IMR-90 (cell line): Measurements from ENCODE around the gene MEGF6. TPM values are rescaled to one million over a fixed set of nuclear protein-coding genes. Genes with fewer than 3 reads are reported as not detected.

Experiments used
- ATAC-seq: fragments of 200-7000 bp; cut with Tn5 transposase; 2 replicates; pipeline ENCODE4 v1.9.1; 2020; ENCODE audit warnings: low read depth, mild to moderate bottlenecking, moderate library complexity
- BruUV-seq: library from RNA; stranded (reverse); fragments of 400-500 nt; replicated peaks from 2 replicates; lab custom pipeline; 2021; lab: Mats Ljungman, UMichigan
- CTCF ChIA-PET: fragments of 300-600 bp; formaldehyde crosslinking; extraction: SDS; loops from one replicate; lab custom pipeline; 2021; ENCODE audit warnings: antibody characterized with exemption; lab: Yijun Ruan, JAX
- POLR2A ChIA-PET: fragments of 300-600 bp; sonication (Branson Sonifier 250); formaldehyde crosslinking; loops from one replicate; lab custom pipeline; 2022; ENCODE audit warnings: antibody characterized with exemption; ENCODE audit not compliant: unreplicated experiment; lab: Charles Lee
- DNase-seq: peaks from one replicate; pipeline ENCODE4 v3.0.0; 2013
- H2AFZ ChIP-seq: replicated peaks from 2 replicates; pipeline ENCODE3; 2013; ENCODE audit warnings: low read length, mild to moderate bottlenecking; ENCODE audit not compliant: poor library complexity
- H2AK5ac ChIP-seq: 2 replicates; pipeline ENCODE4 v1.6.1; 2013; ENCODE audit warnings: low read depth, low read length, inconsistent platforms
- H2AK9ac ChIP-seq: replicated peaks from 2 replicates; pipeline ENCODE3; 2013; ENCODE audit warnings: mild to moderate bottlenecking, low read depth, low read length, moderate library complexity; ENCODE audit not compliant: poor library complexity
- H2BK120ac ChIP-seq: 2 replicates; pipeline ENCODE4 v1.6.1; 2013; ENCODE audit warnings: low read depth, low read length, inconsistent platforms
- H2BK15ac ChIP-seq: 3 replicates; pipeline ENCODE4 v1.6.1; 2013; ENCODE audit warnings: low read depth, low read length, inconsistent platforms
- H2BK20ac ChIP-seq: 2 replicates; pipeline ENCODE4 v1.6.1; 2013; ENCODE audit warnings: low read depth, mild to moderate bottlenecking, inconsistent platforms, low read length, moderate library complexity
- H2BK5ac ChIP-seq: 2 replicates; pipeline ENCODE4 v1.6.1; 2013; ENCODE audit warnings: mild to moderate bottlenecking, low read depth, low read length, inconsistent platforms; ENCODE audit not compliant: poor library complexity, severe bottlenecking
- H3K14ac ChIP-seq: replicated peaks from 2 replicates; pipeline ENCODE4 v1.6.1; 2013; ENCODE audit warnings: low read depth, low read length, inconsistent platforms
- H3K18ac ChIP-seq: 2 replicates; pipeline ENCODE4 v1.6.1; 2013; ENCODE audit warnings: low read depth, low read length, control low read depth
- H3K23ac ChIP-seq: 2 replicates; pipeline ENCODE4 v1.6.1; 2013; ENCODE audit warnings: low read depth, low read length, inconsistent platforms
- H3K27ac ChIP-seq: 2 replicates; pipeline ENCODE4 v1.5.1; 2013; ENCODE audit warnings: mild to moderate bottlenecking, control low read depth, low read length; ENCODE audit not compliant: insufficient read depth
- H3K27me3 ChIP-seq: 2 replicates; pipeline ENCODE4 v1.6.1; 2013; ENCODE audit warnings: low read length; ENCODE audit not compliant: control insufficient read depth, insufficient read depth
- H3K36me3 ChIP-seq: 2 replicates; pipeline ENCODE4 v1.6.1; 2013; ENCODE audit warnings: low read length, mixed read lengths; ENCODE audit not compliant: control insufficient read depth, insufficient read depth
- H3K4ac ChIP-seq: 2 replicates; pipeline ENCODE4 v1.6.1; 2013; ENCODE audit warnings: low read depth, low read length, inconsistent platforms
- H3K4me1 ChIP-seq: 2 replicates; pipeline ENCODE4 v1.6.1; 2013; ENCODE audit warnings: low read length, mixed read lengths; ENCODE audit not compliant: control insufficient read depth, insufficient read depth
- H3K4me2 ChIP-seq: 2 replicates; pipeline ENCODE4 v1.6.1; 2013; ENCODE audit warnings: low read depth, mild to moderate bottlenecking, control low read depth, low read length, moderate library complexity
- H3K4me3 ChIP-seq: 2 replicates; pipeline ENCODE4 v1.5.1; 2013; ENCODE audit warnings: low read depth, mild to moderate bottlenecking, control low read depth, low read length, moderate library complexity; ENCODE audit not compliant: insufficient read depth
- H3K56ac ChIP-seq: 2 replicates; pipeline ENCODE4 v1.6.1; 2013; ENCODE audit warnings: low read length, inconsistent platforms; ENCODE audit not compliant: insufficient read depth; ENCODE audit errors: extremely low read depth
- H3K79me1 ChIP-seq, 2 experiments: 2 replicates each; pipeline ENCODE4 v1.6.1; 2013; ENCODE audit warnings: low read length in 2 of 2, inconsistent platforms in 1 of 2, low read depth in 1 of 2
- H3K9ac ChIP-seq: 2 replicates; pipeline ENCODE4 v1.6.1; 2013; ENCODE audit warnings: low read depth, low read length, control low read depth
- H3K9me1 ChIP-seq: 2 replicates; pipeline ENCODE4 v1.6.1; 2013; ENCODE audit warnings: low read length, inconsistent platforms; ENCODE audit not compliant: insufficient read depth
- H3K9me3 ChIP-seq: 2 replicates; pipeline ENCODE4 v1.6.1; 2013; ENCODE audit warnings: low read length; ENCODE audit not compliant: control insufficient read depth, insufficient read depth
- H4K20me1 ChIP-seq: 2 replicates; pipeline ENCODE4 v1.6.1; 2013; ENCODE audit warnings: low read length, inconsistent platforms; ENCODE audit not compliant: insufficient read depth
- H4K5ac ChIP-seq: 2 replicates; pipeline ENCODE4 v1.6.1; 2013; ENCODE audit warnings: mild to moderate bottlenecking, low read depth, low read length, control low read depth
- H4K8ac ChIP-seq, 2 experiments: 2 replicates each; pipeline ENCODE4 v1.6.1; 2013; ENCODE audit warnings: low read depth in 2 of 2, low read length in 2 of 2, control low read depth in 1 of 2, inconsistent platforms in 1 of 2
- H4K91ac ChIP-seq: 2 replicates; pipeline ENCODE4 v1.6.1; 2013; ENCODE audit warnings: low read depth, low read length, inconsistent platforms; ENCODE audit not compliant: insufficient read depth
- BHLHE40 ChIP-seq: fragments of 150-350 bp; IDR thresholded peaks from 2 replicates; pipeline ENCODE4 v1.6.1; 2016; ENCODE audit warnings: mild to moderate bottlenecking, low read depth, low read length
- CEBPB ChIP-seq: IDR thresholded peaks from 2 replicates; pipeline ENCODE4 v1.6.1; 2012; ENCODE audit warnings: low read depth, low read length, improper control_type of control experiment
- CHD1 ChIP-seq: IDR thresholded peaks from 2 replicates; pipeline ENCODE4 v1.6.1; 2012; ENCODE audit warnings: low read depth, low read length, improper control_type of control experiment
- CTCF ChIP-seq: conservative IDR thresholded peaks from 2 replicates; pipeline ENCODE4 v1.5.1; 2012; ENCODE audit warnings: mild to moderate bottlenecking, low read depth, low read length, improper control_type of control experiment
- ELK1 ChIP-seq: fragments of 150-350 bp; IDR thresholded peaks from 2 replicates; pipeline ENCODE4 v1.6.1; 2016; ENCODE audit warnings: low read depth, mild to moderate bottlenecking, low read length, moderate library complexity, borderline replicate concordance
- FOS ChIP-seq: fragments of 150-350 bp; IDR thresholded peaks from 2 replicates; pipeline ENCODE4 v1.6.1; 2016; ENCODE audit warnings: low read depth, low read length
- MAFK ChIP-seq: IDR thresholded peaks from 2 replicates; pipeline ENCODE4 v1.6.1; 2012; ENCODE audit warnings: low read depth, low read length, improper control_type of control experiment
- MAZ ChIP-seq: IDR thresholded peaks from 2 replicates; pipeline ENCODE4 v1.6.1; 2012; ENCODE audit warnings: low read depth, mild to moderate bottlenecking, low read length, improper control_type of control experiment, moderate library complexity, borderline replicate concordance
- MXI1 ChIP-seq: IDR thresholded peaks from 2 replicates; pipeline ENCODE4 v1.6.1; 2012; ENCODE audit warnings: low read depth, mild to moderate bottlenecking, low read length, moderate library complexity, borderline replicate concordance
- NFE2L2 ChIP-seq: fragments of 150-350 bp; IDR thresholded peaks from 2 replicates; pipeline ENCODE4 v1.6.1; 2016; ENCODE audit warnings: low read depth, mild to moderate bottlenecking, low read length
- POLR2A ChIP-seq: IDR thresholded peaks from 2 replicates; pipeline ENCODE4 v1.6.1; 2012; ENCODE audit warnings: mild to moderate bottlenecking, low read depth, low read length
- RAD21 ChIP-seq: IDR thresholded peaks from 2 replicates; pipeline ENCODE4 v1.6.1; 2012; ENCODE audit warnings: low read length, improper control_type of control experiment
- RCOR1 ChIP-seq: IDR thresholded peaks from 2 replicates; pipeline ENCODE4 v1.6.1; 2012; ENCODE audit warnings: mild to moderate bottlenecking, low read length, improper control_type of control experiment; ENCODE audit not compliant: insufficient replicate concordance
- RFX5 ChIP-seq: IDR thresholded peaks from 2 replicates; pipeline ENCODE4 v1.8.0; 2012; ENCODE audit warnings: low read depth, mild to moderate bottlenecking, low read length, moderate library complexity
- SMC3 ChIP-seq: fragments of 150-350 bp; IDR thresholded peaks from 2 replicates; pipeline ENCODE4 v1.6.1; 2016; ENCODE audit warnings: low read depth, mild to moderate bottlenecking, antibody characterized with exemption, low read length, moderate library complexity
- USF2 ChIP-seq: fragments of 150-350 bp; IDR thresholded peaks from 2 replicates; pipeline ENCODE4 v1.6.1; 2017; ENCODE audit warnings: mild to moderate bottlenecking, antibody characterized with exemption, low read length, low read depth
- WGBS, 2 experiments: methylation state at CpG; one replicate each; pipeline versions ENCODE4 v1.1.5 to v1.1.7; 2013; ENCODE audit warnings: missing lambda C conversion rate in 2 of 2; ENCODE audit not compliant: insufficient read length in 1 of 2; ENCODE audit errors: extremely low coverage in 2 of 2; 5-methylcytosine and 5-hydroxymethylcytosine counted together
- dilution Hi-C: fragments of 300-500 bp; cut with HindIII; formaldehyde crosslinking; loops from one replicate; pipeline ENCODE4 v1.14.3; 2018; ENCODE audit warnings: low sequenced_read_pairs; ENCODE audit not compliant: unreplicated experiment
- in situ Hi-C: fragments of 300-500 bp; cut with MboI; formaldehyde crosslinking; loops from 3 replicates; pipeline ENCODE4 v1.14.3; 2019; ENCODE audit warnings: low sequenced_read_pairs, inconsistent platforms, mixed read lengths
- intact Hi-C: fragments of 100-400 bp; cut with micrococcal nuclease; formaldehyde crosslinking; loops from 2 replicates; pipeline ENCODE4 v1.10.0; 2022
- polyA plus RNA-seq, 3 experiments: library from polyadenylated mRNA; depleted of rRNA; stranded (reverse); fragments of >200 nt; gene quantifications; 2 replicates each; pipeline ENCODE4 v1.2.3, GENCODE V29; 2012; ENCODE audit warnings: low replicate concordance in 1 of 3
- total RNA-seq: library from RNA; depleted of rRNA; stranded (reverse); fragments of >200 nt; gene quantifications from 2 replicates; pipeline ENCODE4 v1.2.3, GENCODE V29; 2012

The MEGF6 gene
- total and polyA plus RNA-seq, 2 of the 4 experiments (the other 2 are of a cell fraction) = 0.72 to 4.1 TPM

GRCh38 chr1:3560251-3560871 is 50.9 kb downstream of the MEGF6 start:
- H2AFZ ChIP-seq = no peak overlapping the region
- H3K18ac ChIP-seq = no peak overlapping the region
- H2BK120ac ChIP-seq = no peak overlapping the region
- in situ Hi-C loops = no loop called here
- no peaks in the 10 kb centered on the region for H3K79me1 ChIP-seq
- H3K4ac ChIP-seq = no peak overlapping the region
- no peak for DNase-seq
- POLR2A ChIA-PET = no interaction called here
- no peak overlapping the region for H3K56ac ChIP-seq
- WGBS, 2 experiments = 89% methylated on average over 7 of the region's 17 CpGs; no CpG with 5 or more reads in 1 of the 2 experiments
- H3K27ac ChIP-seq = no peak overlapping the region
- H3K9me1 ChIP-seq = no peaks in the 10 kb centered on the region
- no peak overlapping the region for H2BK5ac ChIP-seq
- no peak overlapping the region for H2AK5ac ChIP-seq
- no peak overlapping the region for H2AK9ac ChIP-seq
- no peaks in the 10 kb centered on the region for H4K20me1 ChIP-seq
- no peak overlapping the region for H3K4me2 ChIP-seq
- no peak overlapping the region for H3K4me3 ChIP-seq
- no peak overlapping the region for H2BK15ac ChIP-seq
- H3K23ac ChIP-seq = no peak overlapping the region
- H3K14ac ChIP-seq = no peak overlapping the region
- no peaks in the 10 kb centered on the region for H3K36me3 ChIP-seq
- no peak overlapping the region for H4K5ac ChIP-seq
- H3K9me3 ChIP-seq = peaks cover 7% of the 10 kb centered on the region
- H3K9ac ChIP-seq = no peak overlapping the region
- no TSS peak for BruUV-seq
- no peak overlapping the region for H4K8ac ChIP-seq
- dilution Hi-C loops = no loop called here
- no peak overlapping the region for H4K91ac ChIP-seq
- H3K27me3 ChIP-seq = peaks cover 24% of the 10 kb centered on the region
- H3K4me1 ChIP-seq = no peaks in the 10 kb centered on the region
- no peak overlapping the region for H2BK20ac ChIP-seq
- CTCF ChIA-PET = no interaction called here
- no peak for TF ChIP-seq CEBPB
- TF ChIP-seq CHD1 = no peak
- no peak for TF ChIP-seq RCOR1
- TF ChIP-seq NFE2L2 = no peak
- TF ChIP-seq MXI1 = no peak
- TF ChIP-seq MAFK = no peak
- TF ChIP-seq MAZ = no peak
- no peak for TF ChIP-seq RFX5
- TF ChIP-seq USF2 = no peak
- TF ChIP-seq RAD21 = no peak
- no peak for TF ChIP-seq POLR2A
- no peak for TF ChIP-seq CTCF
- no peak for TF ChIP-seq FOS
- TF ChIP-seq SMC3 = no peak
- TF ChIP-seq ELK1 = no peak
- no peak for TF ChIP-seq BHLHE40
- intact Hi-C loops = loop anchor here (5.0 to 10.0 kb wide), 2 partner anchors 73 to 164 kb away; no protein-coding TSS in a partner anchor
- no peak for ATAC-seq
